Colon (tissue), 2 donors: Measurements from ENCODE around the gene CTNNA1.

ENCODE experiments used
- FAIRE-seq: peaks from 2 replicates; lab custom pipeline; 2012; peaks lifted over from hg19 to GRCh38; lab: Jason Lieb, UNC
- donor health status: control.
- donor health status: control.

The CTNNA1 gene

GRCh38 chr5:138849882-138850281 lies 96.7 kb downstream of the CTNNA1 start:
- no peak for FAIRE-seq

GRCh38 chr5:138850865-138851435 lies 97.7 kb downstream of the CTNNA1 start:
- no peak for FAIRE-seq

- no peak for FAIRE-seq
Observed at GRCh38 chr5:138853132-138853531, 99.9 kb downstream of the CTNNA1 start.

GRCh38 chr5:138867011-138867410 lies 113.8 kb downstream of the CTNNA1 start:
- no peak for FAIRE-seq

- FAIRE-seq = no peak
Observed at GRCh38 chr5:138869038-138869437, 115.8 kb downstream of the CTNNA1 start.

- no peak for FAIRE-seq
Observed at GRCh38 chr5:138869763-138870500, 116.7 kb downstream of the CTNNA1 start.

GRCh38 chr5:138870611-138871010 lies 117.4 kb downstream of the CTNNA1 start:
- no peak for FAIRE-seq

GRCh38 chr5:138872841-138873465 lies 119.7 kb downstream of the CTNNA1 start:
- FAIRE-seq = no peak

- FAIRE-seq = no peak
Observed at GRCh38 chr5:138873466-138874221, 120.4 kb downstream of the CTNNA1 start.

GRCh38 chr5:138874241-138874640 lies 121.0 kb downstream of the CTNNA1 start:
- FAIRE-seq = no peak

- FAIRE-seq = no peak
Observed at GRCh38 chr5:138874771-138875551, 121.7 kb downstream of the CTNNA1 start, which contains the start of gene LRRTM2. LRRTM2 (minus strand) TSS chr5:138875335; CDS start chr5:138874911, 424 bp downstream.

GRCh38 chr5:138875552-138875875 lies 122.3 kb downstream of the CTNNA1 start:
- FAIRE-seq = no peak

GRCh38 chr5:138875946-138876345 lies 122.7 kb downstream of the CTNNA1 start:
- no peak for FAIRE-seq

- FAIRE-seq = no peak
Observed at GRCh38 chr5:138876811-138877210, 123.6 kb downstream of the CTNNA1 start.

- no peak for FAIRE-seq
Observed at GRCh38 chr5:138878437-138879235, 125.4 kb downstream of the CTNNA1 start.

- FAIRE-seq = no peak
Observed at GRCh38 chr5:138883211-138883610, 130.0 kb downstream of the CTNNA1 start.

GRCh38 chr5:138884094-138884493 lies 130.9 kb downstream of the CTNNA1 start:
- no peak for FAIRE-seq

GRCh38 chr5:138884554-138884953 lies 131.3 kb downstream of the CTNNA1 start:
- FAIRE-seq = no peak

GRCh38 chr5:138889994-138890393 lies 136.8 kb downstream of the CTNNA1 start:
- FAIRE-seq = no peak

- FAIRE-seq = no peak
Observed at GRCh38 chr5:138890644-138891043, 137.4 kb downstream of the CTNNA1 start.

GRCh38 chr5:138895918-138896317 lies 142.7 kb downstream of the CTNNA1 start:
- no peak for FAIRE-seq
